SK-N-SH (cell line): ENCODE results near the gene PRSS36. TPM values are rescaled to one million over a fixed set of nuclear protein-coding genes. Genes with fewer than 3 reads are reported as not detected.

Experiments used
- CTCF ChIA-PET: fragments of 300-600, 350-600 bp; formaldehyde crosslinking; extraction: SDS; loops from one replicate; lab custom pipeline; 2021; lab: Yijun Ruan, JAX
- POLR2A ChIA-PET: fragments of 350-600 bp; sonication (Branson Sonifier 250); formaldehyde crosslinking; extraction: SDS; loops from one replicate; lab custom pipeline; 2020; ENCODE audit warnings: antibody characterized with exemption, inconsistent platforms; lab: Yijun Ruan, JAX
- DNase-seq: peaks from one replicate; pipeline ENCODE4 v3.0.0; 2012
- H2AFZ ChIP-seq: fragments of 200-600 bp; sonication (generic); 2 replicates; pipeline ENCODE4 v1.8.1; 2016; ENCODE audit warnings: antibody characterized with exemption, mild to moderate bottlenecking, low read depth
- H3F3A ChIP-seq: fragments of 200-600 bp; sonication (generic); replicated peaks from 2 replicates; pipeline ENCODE3; 2016; ENCODE audit warnings: antibody characterized with exemption, mild to moderate bottlenecking; ENCODE audit not compliant: insufficient read depth
- H3K27ac ChIP-seq, 2 experiments: fragments of 200-500 bp in 1 of 2; fragments of 200-600 bp in 1 of 2; sonication (Bioruptor generic) in 1 of 2; sonication (generic), shearing (Covaris generic) in 1 of 2; 2 replicates each; pipeline versions ENCODE4 v1.5.1 to v1.6.1; 2014 to 2016; ENCODE audit warnings: low read depth in 2 of 2, inconsistent platforms in 1 of 2, low read length in 1 of 2, mild to moderate bottlenecking in 1 of 2, mixed read lengths in 1 of 2
- H3K27me3 ChIP-seq: fragments of 200-600 bp; sonication (generic), shearing (Covaris generic); 2 replicates; pipeline ENCODE4 v1.6.1; 2016; ENCODE audit warnings: mixed run types; ENCODE audit not compliant: insufficient read depth
- H3K36me3 ChIP-seq, 2 experiments: fragments of 200-500 bp in 1 of 2; fragments of 200-600 bp in 1 of 2; sonication (Bioruptor generic) in 1 of 2; sonication (generic) in 1 of 2; replicated peaks in 1 of 2; 2 replicates each; pipeline versions ENCODE3 to v1.5.1; 2014 to 2016; ENCODE audit warnings: low read length in 1 of 2, mild to moderate bottlenecking in 1 of 2; ENCODE audit not compliant: insufficient read depth in 2 of 2, control insufficient read depth in 1 of 2
- H3K4me1 ChIP-seq, 2 experiments: fragments of 200-500 bp in 1 of 2; fragments of 200-600 bp in 1 of 2; sonication (Bioruptor generic) in 1 of 2; sonication (generic), shearing (Covaris generic) in 1 of 2; 2 replicates each; pipeline versions ENCODE4 v1.5.1 to v1.6.1; 2014 to 2016; ENCODE audit warnings: low read depth in 1 of 2, low read length in 1 of 2, mixed run types in 1 of 2; ENCODE audit not compliant: insufficient read depth in 2 of 2, control insufficient read depth in 1 of 2
- H3K4me2 ChIP-seq: fragments of 200-600 bp; sonication (generic), shearing (Covaris generic); 2 replicates; pipeline ENCODE4 v1.6.1; 2017; ENCODE audit warnings: mixed run types
- H3K4me3 ChIP-seq, 2 experiments: fragments of 200-500 bp in 1 of 2; fragments of 200-600 bp in 1 of 2; sonication (Bioruptor generic) in 1 of 2; sonication (generic), shearing (Covaris generic) in 1 of 2; 2 replicates each; pipeline versions ENCODE4 v1.5.1 to v1.8.1; 2014 to 2016; ENCODE audit warnings: low read depth in 2 of 2, inconsistent platforms in 1 of 2, low read length in 1 of 2, mild to moderate bottlenecking in 1 of 2, mixed read lengths in 1 of 2, moderate library complexity in 1 of 2
- H3K79me2 ChIP-seq: fragments of 200-600 bp; sonication (generic); 2 replicates; pipeline ENCODE4 v1.8.1; 2017; ENCODE audit warnings: mild to moderate bottlenecking; ENCODE audit not compliant: insufficient read depth
- H3K9ac ChIP-seq: fragments of 200-600 bp; sonication (generic); 2 replicates; pipeline ENCODE4 v1.6.1; 2017; ENCODE audit warnings: mixed run types
- H3K9me2 ChIP-seq: fragments of 200-600 bp; sonication (generic); 2 replicates; pipeline ENCODE4 v1.6.1; 2017; ENCODE audit warnings: mixed run types
- H3K9me3 ChIP-seq: fragments of 200-600 bp; sonication (generic); 2 replicates; pipeline ENCODE4 v1.6.1; 2017; ENCODE audit warnings: mixed run types, mild to moderate bottlenecking, moderate library complexity
- H4K20me1 ChIP-seq: fragments of 200-600 bp; sonication (generic); 2 replicates; pipeline ENCODE4 v1.6.1; 2017; ENCODE audit warnings: mild to moderate bottlenecking, mixed run types; ENCODE audit not compliant: insufficient read depth
- CHD2 ChIP-seq: fragments of 150-350 bp; IDR thresholded peaks from 2 replicates; pipeline ENCODE4 v1.6.1; 2018; ENCODE audit warnings: low read length; ENCODE audit not compliant: partially characterized antibody
- ELF1 ChIP-seq: IDR thresholded peaks from 2 replicates; pipeline ENCODE4 v1.4.0; 2012
- FOXJ3 ChIP-seq: sonication (generic); formaldehyde crosslinking; IDR thresholded peaks from 2 replicates; pipeline ENCODE4 v1.5.1; 2020; ENCODE audit warnings: mild to moderate bottlenecking, missing genetic modification reagents
- GATA2 ChIP-seq: sonication (generic); formaldehyde crosslinking; IDR thresholded peaks from 2 replicates; pipeline ENCODE4 v1.5.0; 2020; ENCODE audit warnings: mild to moderate bottlenecking, missing genetic modification reagents
- JUND ChIP-seq: IDR thresholded peaks from 2 replicates; pipeline ENCODE4 v1.4.0; 2012
- MXI1 ChIP-seq: IDR thresholded peaks from 2 replicates; pipeline ENCODE4 v1.6.1; 2012; ENCODE audit warnings: mild to moderate bottlenecking, low read depth, low read length, improper control_type of control experiment
- NFIC ChIP-seq: IDR thresholded peaks from 2 replicates; pipeline ENCODE4 v1.4.0; 2012; ENCODE audit warnings: borderline replicate concordance
- NRF1 ChIP-seq: IDR thresholded peaks from 2 replicates; pipeline ENCODE4 v1.6.1; 2012; ENCODE audit warnings: low read depth, mild to moderate bottlenecking, low read length
- POLR2AphosphoS5 ChIP-seq: IDR thresholded peaks from 2 replicates; pipeline ENCODE4 v1.6.1; 2012; ENCODE audit warnings: low read depth, low read length
- RFX5 ChIP-seq: IDR thresholded peaks from 2 replicates; pipeline ENCODE4 v1.6.1; 2012; ENCODE audit warnings: mild to moderate bottlenecking, improper control_type of control experiment, low read length
- RXRA ChIP-seq: IDR thresholded peaks from 2 replicates; pipeline ENCODE4 v1.4.0; 2012; ENCODE audit warnings: low read depth, mild to moderate bottlenecking, borderline replicate concordance
- SMC3 ChIP-seq: IDR thresholded peaks from 2 replicates; pipeline ENCODE4 v1.6.1; 2012; ENCODE audit warnings: low read depth, low read length, improper control_type of control experiment
- YY1 ChIP-seq: IDR thresholded peaks from 2 replicates; pipeline ENCODE4 v1.4.0; 2012; ENCODE audit warnings: low read depth, mild to moderate bottlenecking
- WGBS: methylation state at CpG from one replicate; pipeline ENCODE4 v1.1.6; 2017; ENCODE audit warnings: low lambda C conversion rate; 5-methylcytosine and 5-hydroxymethylcytosine counted together
- polyA plus RNA-seq, 3 experiments: library from polyadenylated mRNA; depleted of rRNA; stranded (reverse); fragments of >200 nt; gene quantifications; 2 replicates each; pipeline ENCODE4 v1.2.3, GENCODE V29; 2012
- TF ChIP-seq, protein P1 (sequence below): fragments of 150-350 bp; IDR thresholded peaks from 2 replicates; pipeline ENCODE4 v1.6.1; 2017; ENCODE audit warnings: antibody characterized with exemption, low read length, low read depth, borderline replicate concordance
- TF ChIP-seq, protein P2 (sequence below): IDR thresholded peaks from 2 replicates; pipeline ENCODE4 v1.4.0; 2012; ENCODE audit warnings: low read depth, borderline replicate concordance
- TF ChIP-seq, protein P3 (sequence below): IDR thresholded peaks from 2 replicates; pipeline ENCODE4 v1.6.1; 2012; ENCODE audit warnings: mild to moderate bottlenecking, low read depth, low read length, moderate library complexity
- TF ChIP-seq, protein P4 (sequence below): IDR thresholded peaks from 2 replicates; pipeline ENCODE4; 2012

PRSS36 gene
- polyA plus RNA-seq, 1 of the 3 experiments (the other 2 are of a cell fraction): 0.49 TPM

DNA sequence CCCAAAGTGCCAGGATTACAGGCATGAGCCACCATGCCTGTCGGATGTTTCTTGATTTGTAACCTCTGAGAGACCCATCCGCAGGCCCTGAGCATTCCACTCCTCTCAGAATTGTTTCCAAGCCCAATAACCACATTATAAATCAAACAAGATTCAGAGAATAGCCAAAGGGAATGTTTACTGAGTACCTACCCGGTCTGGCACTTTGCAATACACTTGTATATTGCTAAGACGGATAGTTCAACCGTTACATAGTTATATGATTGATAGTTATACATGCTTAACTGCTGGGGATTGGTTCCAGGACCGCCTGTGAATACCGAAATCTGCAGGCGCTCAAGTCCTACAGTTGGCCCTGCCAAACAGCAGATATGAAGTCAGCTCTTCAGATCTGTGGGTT, 35.4 kb downstream of the PRSS36 start:
- H3K4me1 ChIP-seq: peaks cover 7 to 15% of the 10 kb centered on the region in 2 experiments; a peak in 3 of 4 replicates
- 92% methylated on average over 6 of the region's 8 CpGs for WGBS
- no peak overlapping the region for H2AFZ ChIP-seq
- H3K4me3 ChIP-seq: no peak overlapping the region
- no peak overlapping the region for H3K4me2 ChIP-seq
- H3K9ac ChIP-seq: no peak overlapping the region
- peaks cover 33% of the 10 kb centered on the region for H3K79me2 ChIP-seq
- peaks cover 17% of the 10 kb centered on the region for H3F3A ChIP-seq
- H3K27ac ChIP-seq: no peak overlapping the region
- no peaks in the 10 kb centered on the region for H3K9me2 ChIP-seq
- DNase-seq: no peak
- H3K27me3 ChIP-seq: no peaks in the 10 kb centered on the region
- peaks cover 25 to 35% of the 10 kb centered on the region in 2 experiments for H3K36me3 ChIP-seq
- TF ChIP-seq, protein P1, sequence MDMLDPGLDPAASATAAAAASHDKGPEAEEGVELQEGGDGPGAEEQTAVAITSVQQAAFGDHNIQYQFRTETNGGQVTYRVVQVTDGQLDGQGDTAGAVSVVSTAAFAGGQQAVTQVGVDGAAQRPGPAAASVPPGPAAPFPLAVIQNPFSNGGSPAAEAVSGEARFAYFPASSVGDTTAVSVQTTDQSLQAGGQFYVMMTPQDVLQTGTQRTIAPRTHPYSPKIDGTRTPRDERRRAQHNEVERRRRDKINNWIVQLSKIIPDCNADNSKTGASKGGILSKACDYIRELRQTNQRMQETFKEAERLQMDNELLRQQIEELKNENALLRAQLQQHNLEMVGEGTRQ: no peak
- 0 out of 2 replicates have a peak, but pooled peaks have one; percentile 7 for TF ChIP-seq JUND
- ChIA-PET CTCF (interaction anchor here (2.2 to 3.9 kb wide), 2 partner anchors 28 kb away, joined by 9 to 28 read pairs; no protein-coding TSS in a partner anchor), POLR2A (no interaction called here)
- H3K9me3 ChIP-seq: no peaks in the 10 kb centered on the region
- H4K20me1 ChIP-seq: peaks cover 5% of the 10 kb centered on the region; the same call in 1 of the 2 replicates

DNA sequence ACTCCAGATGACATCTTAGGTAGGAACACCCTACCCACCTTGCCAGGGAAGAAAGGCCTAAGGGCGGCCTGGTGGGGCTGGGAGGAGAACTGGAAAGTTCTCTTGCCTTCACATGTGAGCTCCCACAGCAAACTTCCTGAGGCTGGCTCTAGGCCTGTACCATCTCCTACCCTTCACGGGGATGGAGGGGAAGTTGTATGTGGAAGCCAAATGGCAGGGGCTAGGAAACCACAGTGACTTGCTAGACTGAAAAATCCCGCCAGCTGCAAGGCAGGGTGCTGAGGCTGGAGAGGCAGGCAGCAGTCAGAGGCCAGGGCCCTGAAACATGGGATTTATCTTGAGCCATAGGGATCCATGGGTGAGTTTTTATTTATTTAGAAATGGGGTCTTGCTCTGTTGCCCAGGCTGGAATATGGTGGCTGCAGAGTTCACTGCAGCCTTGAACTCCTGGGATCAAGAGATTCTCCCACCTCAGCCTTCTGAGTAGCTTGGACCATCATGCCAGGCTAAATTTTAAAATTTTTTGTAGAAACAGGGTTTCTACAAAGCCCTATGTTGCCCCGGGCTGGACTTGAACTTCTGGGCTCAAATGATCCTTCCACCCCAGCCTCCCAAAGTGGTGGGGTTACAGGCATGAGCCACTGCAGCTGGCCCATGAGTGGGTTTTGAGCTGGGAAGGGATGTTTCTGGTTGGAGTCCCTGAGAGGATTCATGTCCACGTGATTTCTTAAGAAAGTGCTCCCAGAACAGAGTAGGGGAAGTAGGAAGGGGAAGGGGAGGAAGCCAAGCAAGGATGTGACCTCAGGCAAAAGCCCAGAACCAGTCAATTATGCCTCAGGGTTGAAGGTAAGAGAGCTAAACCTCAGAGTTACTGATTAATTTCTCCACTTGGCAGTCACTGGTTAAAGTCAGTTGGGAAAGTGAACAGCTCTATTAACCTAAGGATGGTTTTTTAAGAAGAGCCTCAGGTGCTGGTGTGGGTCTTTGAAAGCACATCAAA, 36.4 kb downstream of the PRSS36 start:
- H3K4me1 ChIP-seq: peaks cover 7 to 17% of the 10 kb centered on the region in 2 experiments; a peak in 3 of 4 replicates
- ChIA-PET POLR2A (no interaction called here), CTCF (interaction anchor here (0.8 to 2.2 kb wide), 2 partner anchors 17 to 29 kb away, joined by 3 to 9 read pairs; no protein-coding TSS in a partner anchor)
- H3K9me2 ChIP-seq: no peaks in the 10 kb centered on the region
- H2AFZ ChIP-seq: no peak overlapping the region
- H3K4me2 ChIP-seq: no peak overlapping the region
- no peaks in the 10 kb centered on the region for H3K27me3 ChIP-seq
- H4K20me1 ChIP-seq: peaks cover 4% of the 10 kb centered on the region; the same call in 1 of the 2 replicates
- no peak overlapping the region for H3K27ac ChIP-seq
- H3K36me3 ChIP-seq: peaks cover 19 to 36% of the 10 kb centered on the region in 2 experiments
- peaks cover 33% of the 10 kb centered on the region for H3K79me2 ChIP-seq
- H3K9ac ChIP-seq: no peak overlapping the region
- H3K4me3 ChIP-seq: no peak overlapping the region
- 90% methylated on average over 5 of the region's 5 CpGs for WGBS
- no peaks in the 10 kb centered on the region for H3K9me3 ChIP-seq
- H3F3A ChIP-seq: peaks cover 17% of the 10 kb centered on the region
- DNase-seq: no peak
- TF ChIP-seq CHD2 (no peak), YY1 (no peak), FOXJ3 (CRISPR knock-in tag) (no peak), RFX5 (no peak), SMC3 (no peak), NRF1 (no peak), GATA2 (no peak), POLR2AphosphoS5 (no peak), NFIC (no peak), RXRA (no peak), ELF1 (no peak), MXI1 (no peak)
- TF ChIP-seq, protein P1: no peak
- TF ChIP-seq, protein P2, sequence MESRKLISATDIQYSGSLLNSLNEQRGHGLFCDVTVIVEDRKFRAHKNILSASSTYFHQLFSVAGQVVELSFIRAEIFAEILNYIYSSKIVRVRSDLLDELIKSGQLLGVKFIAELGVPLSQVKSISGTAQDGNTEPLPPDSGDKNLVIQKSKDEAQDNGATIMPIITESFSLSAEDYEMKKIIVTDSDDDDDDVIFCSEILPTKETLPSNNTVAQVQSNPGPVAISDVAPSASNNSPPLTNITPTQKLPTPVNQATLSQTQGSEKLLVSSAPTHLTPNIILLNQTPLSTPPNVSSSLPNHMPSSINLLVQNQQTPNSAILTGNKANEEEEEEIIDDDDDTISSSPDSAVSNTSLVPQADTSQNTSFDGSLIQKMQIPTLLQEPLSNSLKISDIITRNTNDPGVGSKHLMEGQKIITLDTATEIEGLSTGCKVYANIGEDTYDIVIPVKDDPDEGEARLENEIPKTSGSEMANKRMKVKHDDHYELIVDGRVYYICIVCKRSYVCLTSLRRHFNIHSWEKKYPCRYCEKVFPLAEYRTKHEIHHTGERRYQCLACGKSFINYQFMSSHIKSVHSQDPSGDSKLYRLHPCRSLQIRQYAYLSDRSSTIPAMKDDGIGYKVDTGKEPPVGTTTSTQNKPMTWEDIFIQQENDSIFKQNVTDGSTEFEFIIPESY: no peak
- TF ChIP-seq, protein P3, sequence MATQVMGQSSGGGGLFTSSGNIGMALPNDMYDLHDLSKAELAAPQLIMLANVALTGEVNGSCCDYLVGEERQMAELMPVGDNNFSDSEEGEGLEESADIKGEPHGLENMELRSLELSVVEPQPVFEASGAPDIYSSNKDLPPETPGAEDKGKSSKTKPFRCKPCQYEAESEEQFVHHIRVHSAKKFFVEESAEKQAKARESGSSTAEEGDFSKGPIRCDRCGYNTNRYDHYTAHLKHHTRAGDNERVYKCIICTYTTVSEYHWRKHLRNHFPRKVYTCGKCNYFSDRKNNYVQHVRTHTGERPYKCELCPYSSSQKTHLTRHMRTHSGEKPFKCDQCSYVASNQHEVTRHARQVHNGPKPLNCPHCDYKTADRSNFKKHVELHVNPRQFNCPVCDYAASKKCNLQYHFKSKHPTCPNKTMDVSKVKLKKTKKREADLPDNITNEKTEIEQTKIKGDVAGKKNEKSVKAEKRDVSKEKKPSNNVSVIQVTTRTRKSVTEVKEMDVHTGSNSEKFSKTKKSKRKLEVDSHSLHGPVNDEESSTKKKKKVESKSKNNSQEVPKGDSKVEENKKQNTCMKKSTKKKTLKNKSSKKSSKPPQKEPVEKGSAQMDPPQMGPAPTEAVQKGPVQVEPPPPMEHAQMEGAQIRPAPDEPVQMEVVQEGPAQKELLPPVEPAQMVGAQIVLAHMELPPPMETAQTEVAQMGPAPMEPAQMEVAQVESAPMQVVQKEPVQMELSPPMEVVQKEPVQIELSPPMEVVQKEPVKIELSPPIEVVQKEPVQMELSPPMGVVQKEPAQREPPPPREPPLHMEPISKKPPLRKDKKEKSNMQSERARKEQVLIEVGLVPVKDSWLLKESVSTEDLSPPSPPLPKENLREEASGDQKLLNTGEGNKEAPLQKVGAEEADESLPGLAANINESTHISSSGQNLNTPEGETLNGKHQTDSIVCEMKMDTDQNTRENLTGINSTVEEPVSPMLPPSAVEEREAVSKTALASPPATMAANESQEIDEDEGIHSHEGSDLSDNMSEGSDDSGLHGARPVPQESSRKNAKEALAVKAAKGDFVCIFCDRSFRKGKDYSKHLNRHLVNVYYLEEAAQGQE: no peak
- TF ChIP-seq, protein P4, sequence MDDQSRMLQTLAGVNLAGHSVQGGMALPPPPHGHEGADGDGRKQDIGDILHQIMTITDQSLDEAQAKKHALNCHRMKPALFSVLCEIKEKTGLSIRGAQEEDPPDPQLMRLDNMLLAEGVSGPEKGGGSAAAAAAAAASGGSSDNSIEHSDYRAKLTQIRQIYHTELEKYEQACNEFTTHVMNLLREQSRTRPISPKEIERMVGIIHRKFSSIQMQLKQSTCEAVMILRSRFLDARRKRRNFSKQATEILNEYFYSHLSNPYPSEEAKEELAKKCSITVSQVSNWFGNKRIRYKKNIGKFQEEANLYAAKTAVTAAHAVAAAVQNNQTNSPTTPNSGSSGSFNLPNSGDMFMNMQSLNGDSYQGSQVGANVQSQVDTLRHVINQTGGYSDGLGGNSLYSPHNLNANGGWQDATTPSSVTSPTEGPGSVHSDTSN: no peak
